Medulla oblongata (tissue), 1 donor: ENCODE results near the gene MKI67.
A peak's percentile ranks its signal among the peaks of the same experiment; 100 is the strongest.

Experiments
- DNase-seq: peaks from one replicate; pipeline ENCODE4 v3.0.0-alpha.2; 2015; ENCODE audit errors: extremely low spot score

MKI67 gene

DNA sequence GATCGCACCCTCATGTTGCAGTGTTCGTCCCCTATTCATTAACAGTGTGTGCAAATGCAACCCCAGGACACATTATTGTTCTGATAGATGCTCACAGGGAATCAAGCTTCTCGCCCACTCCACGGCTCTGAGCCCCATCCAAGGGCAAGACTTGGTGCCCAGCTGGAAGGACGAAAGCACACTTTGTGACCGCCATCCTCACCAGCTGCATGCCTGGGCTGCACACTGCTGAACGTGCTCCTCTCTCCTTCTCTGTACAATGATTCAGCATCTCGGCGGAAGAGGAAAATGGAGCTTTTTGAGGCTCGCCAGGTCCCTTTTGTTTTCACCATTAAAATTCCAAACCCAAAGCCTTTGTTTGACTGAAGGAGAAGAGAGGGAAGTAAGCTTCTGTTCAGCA is 41.9 kb downstream of the MKI67 start:
- no peak for DNase-seq

DNA sequence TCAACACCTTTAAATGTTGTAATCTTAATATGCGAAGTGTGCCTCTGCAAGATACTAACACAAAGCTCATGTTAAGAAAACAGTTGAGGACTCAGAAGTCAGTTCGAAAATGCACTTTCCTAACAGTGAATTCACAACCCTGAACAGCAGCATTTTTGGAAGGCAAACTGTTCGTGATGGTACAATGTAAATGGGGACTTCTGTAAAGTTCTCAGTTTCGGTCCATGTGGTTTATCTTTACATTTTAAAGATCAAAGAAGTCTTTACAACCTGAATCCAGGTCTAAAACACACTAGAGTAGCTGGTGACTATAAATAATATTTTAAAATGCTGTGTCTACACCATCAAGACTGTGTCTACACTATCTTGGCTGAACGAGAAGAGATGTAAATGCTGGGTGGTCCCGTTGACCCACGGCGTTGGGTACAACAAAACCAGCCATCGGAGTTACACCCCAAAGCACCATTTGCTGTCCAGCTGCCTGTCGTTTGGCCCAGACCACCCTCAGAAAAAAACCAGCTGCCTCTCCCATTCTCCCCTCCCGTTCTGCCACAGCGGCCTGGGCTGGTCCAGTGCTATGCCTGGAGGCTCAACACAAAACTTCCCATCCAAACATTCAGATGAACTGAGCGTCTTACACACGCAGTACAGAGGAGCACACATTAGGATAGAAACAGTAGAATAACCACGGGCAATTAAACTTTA is 42.9 kb downstream of the MKI67 start:
- DNase-seq, result no peak

DNA sequence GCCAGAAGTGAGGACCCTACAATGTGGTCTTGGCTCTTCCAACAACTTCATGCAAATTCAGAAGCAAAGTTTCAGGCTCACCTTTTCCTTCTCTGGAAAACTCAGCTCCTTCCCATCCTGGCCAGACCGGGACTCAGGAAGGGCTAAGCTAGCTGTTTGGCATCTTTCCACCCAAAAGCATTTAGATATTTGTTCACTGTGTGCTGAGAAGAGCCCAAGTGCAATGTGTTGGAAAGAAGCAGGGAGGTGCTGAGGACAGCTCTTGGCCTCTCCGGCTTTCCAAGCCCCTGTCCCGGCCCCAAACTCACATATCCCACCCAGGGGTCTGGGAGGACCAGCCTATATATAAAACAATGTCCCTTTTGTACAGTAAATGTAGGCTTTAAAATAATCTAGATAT is 44.5 kb downstream of the MKI67 start:
- DNase-seq, result no peak

DNA sequence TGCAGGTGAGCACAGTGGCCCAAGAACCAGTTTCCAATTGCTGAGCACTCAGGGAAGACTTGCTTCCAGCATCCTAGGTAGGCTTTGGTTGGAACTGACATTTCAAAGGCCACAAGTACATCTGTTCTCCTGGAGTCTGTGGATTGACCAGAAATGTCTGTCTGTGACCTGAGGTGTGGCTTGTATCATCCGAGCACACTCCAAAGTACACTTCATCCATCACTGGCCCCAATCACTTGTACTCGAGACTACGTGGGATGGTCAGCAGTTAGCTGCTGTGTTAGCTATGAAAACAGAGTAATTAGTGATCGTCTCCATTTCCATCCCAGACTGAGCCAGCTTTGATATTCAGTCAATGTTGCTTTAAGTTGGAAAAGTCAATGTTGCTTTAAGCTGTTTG is 45.0 kb downstream of the MKI67 start:
- DNase-seq, result no peak

DNA sequence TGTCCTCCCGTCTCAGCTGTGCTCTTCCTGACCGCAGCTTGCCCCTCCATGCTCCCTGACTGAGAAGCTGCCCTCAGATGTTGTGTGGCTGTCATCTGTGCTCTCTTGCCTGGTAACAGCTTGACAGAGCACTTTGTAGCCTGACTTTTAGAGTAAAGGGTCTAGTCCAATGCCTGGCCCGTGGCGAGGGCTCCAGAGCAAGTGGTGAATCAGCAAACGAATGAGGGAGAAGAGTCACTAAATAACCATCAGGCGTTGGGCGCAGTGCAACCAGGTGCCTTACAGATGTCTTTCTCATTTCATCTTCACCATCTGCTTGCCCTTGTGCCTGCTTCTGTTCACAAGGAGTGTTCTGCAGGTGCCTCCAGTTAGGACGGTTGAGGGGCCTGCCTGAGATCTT is 45.6 kb downstream of the MKI67 start:
- no peak for DNase-seq

DNA sequence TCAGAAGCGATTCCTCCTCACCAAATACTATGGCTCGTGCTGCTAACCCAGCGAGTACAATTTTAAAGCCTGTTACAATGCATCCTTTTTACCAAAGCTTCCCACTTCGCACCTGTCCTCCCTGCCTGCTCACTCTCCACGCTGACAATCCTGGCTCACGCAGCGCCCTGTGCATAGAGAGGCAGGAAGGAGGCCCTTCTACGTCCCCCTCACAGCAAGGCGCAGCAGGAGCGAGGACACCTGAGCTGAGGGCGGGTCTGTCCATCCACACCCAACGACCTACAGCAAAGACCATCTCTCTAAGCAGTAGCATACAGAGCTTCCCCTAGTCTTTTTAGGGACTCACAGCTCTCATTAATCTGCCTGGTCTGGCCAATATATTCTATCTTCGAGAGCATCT is 46.0 kb downstream of the MKI67 start:
- no peak for DNase-seq

DNA sequence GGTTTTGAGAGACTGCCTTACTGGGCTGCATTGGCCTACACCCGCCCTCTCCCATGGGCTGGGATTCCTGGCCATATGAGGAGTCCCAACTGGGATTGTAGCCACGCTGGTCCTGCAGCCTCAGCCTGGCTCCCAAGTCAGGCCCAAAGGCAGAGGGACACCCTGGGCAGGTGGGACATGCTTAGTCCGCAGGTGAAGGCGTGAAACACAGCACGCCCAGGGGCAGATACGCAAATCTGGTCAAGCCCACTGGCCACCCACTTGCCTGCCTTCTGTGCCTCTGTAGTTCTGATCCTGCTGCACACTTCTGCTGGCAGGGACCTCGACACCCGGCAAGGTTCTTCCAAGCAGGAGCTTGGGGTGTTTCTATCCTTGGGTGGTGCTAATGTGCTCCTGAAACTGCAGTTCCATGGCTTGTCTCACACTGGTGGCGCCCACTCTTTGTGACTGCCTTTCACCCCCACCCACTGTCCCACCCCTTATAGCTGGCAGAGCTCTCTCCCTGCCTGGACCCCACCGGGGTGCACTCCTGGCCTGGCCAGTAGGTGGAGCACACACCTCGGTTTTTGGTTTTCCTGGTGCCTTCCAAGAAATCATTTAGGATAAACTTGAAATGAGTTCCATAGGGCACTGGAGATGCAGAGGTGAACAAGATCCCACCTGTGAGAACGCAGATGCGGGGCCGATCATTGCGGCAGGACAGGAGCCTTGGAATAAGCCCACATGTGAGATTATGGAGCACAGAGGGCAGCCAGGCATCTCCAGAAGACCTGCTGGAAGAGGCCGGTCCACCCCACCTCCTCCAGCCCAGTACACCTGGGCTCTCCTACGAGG is 47.9 kb downstream of the MKI67 start:
- DNase-seq, result no peak

DNA sequence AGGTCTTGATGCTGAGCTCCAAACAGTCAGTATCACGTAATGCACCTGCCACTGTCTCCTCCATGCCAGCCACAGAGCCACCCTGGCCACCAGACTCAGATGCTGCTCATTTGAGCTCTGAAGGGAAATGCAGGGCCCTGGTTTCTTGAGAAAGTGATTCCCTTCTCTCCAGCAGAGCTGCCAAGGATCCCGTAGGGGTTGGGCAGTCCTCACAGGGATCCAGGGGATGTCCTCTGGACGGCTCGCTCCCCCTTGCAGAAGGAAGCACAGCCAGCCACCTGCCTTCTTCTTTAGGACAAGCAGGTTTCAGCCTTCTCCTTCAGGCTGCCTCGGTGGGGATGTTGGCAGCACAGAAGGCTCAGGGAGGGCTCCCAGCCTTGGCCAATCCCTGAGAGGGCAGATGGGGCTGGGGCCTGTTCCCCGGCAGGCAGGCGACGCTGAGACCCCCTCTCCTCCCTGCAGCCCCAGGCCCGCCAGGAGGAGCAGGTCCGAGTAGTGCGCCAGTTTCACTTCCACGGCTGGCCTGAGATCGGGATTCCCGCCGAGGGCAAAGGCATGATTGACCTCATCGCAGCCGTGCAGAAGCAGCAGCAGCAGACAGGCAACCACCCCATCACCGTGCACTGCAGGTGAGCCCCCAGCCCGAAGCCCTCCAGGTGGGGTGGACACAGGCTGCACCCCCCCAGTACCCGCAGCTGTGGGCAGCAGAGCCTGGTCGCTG is 48.9 kb downstream of the MKI67 start:
- no peak for DNase-seq

DNA sequence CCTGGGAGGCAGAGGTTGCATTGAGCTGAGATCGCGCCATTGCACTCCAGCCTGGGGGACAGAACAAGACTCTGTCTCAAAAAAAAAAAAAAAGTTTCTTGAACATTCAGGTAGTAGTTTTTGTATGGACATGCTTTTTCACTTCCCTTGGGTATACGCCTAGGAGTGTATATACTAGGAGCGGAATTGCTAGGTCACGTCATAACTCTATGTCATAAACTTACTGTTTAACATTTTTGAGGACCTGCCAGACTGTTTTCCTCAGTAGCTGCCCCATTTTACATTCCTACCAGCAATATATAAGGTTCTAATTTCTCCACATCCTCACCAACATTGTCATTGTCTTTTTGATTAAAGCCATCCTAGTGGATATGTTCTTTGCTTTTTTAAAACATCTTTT is 51.6 kb downstream of the MKI67 start:
- DNase-seq, result no peak

DNA sequence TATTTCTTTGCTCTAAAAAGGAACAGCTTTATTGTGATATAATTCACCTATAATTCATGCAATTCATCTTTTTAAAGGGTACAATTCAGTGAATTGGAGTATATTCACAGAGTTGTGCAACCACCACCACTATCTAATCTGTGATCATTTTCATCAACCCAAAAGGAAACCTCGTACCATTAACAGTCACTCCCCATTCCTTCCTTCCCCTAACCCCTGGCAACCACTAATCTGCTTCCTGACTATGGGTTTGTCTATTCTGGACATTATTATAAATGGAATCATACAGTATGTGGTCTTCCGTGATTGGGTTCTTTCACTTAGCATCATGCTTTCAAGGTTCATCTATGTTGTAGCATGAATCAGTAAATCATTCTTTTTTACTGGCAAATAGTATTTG is 52.3 kb downstream of the MKI67 start:
- DNase-seq, result no peak

DNA sequence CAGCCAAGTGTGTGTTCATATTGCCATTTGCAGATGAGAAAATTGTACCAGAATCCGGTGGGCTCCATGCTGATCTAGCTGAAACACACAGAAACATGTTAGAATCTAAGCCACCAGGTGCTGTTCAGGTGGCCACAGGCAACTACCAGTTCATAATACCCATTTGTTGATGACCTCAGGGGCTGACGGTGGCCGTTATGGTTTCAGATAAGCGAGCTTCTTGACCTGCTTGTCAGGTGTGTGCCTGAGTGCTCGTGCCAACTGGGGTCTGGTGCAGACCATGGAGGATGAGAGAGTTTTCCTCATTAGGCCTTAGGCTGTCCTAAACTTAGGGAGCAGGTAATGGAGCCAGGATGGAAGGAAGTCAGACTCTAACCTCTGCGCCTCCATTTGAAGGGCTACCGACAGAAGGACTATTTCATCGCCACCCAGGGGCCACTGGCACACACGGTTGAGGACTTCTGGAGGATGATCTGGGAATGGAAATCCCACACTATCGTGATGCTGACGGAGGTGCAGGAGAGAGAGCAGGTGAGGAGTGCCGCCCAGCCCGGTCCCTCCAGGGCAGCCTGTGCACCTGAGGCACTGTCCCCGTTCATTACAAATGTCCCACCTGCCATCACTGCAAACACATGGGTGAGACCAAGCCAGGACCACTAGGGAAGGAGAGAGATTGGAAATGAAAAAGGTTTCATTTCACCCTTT is 53.1 kb downstream of the MKI67 start:
- DNase-seq, result no peak

DNA sequence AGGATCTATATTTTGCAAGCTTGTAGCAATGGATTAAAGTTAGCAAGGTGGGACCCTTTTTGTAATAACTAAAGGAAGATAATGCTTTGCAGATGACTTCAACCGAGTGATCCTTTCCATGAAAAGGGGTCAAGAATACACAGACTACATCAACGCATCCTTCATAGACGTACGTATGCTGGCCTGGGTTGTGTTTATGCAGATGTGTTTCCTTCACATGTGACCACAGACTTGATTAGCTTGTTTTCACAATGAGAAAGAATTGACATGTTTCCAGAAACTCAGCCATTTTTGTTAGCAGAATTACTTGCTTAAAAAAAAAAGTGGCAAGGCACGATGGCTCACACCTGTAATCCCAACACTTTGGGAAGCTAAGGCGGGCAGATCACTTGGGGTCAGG is 54.2 kb downstream of the MKI67 start:
- DNase-seq, result no peak

DNA sequence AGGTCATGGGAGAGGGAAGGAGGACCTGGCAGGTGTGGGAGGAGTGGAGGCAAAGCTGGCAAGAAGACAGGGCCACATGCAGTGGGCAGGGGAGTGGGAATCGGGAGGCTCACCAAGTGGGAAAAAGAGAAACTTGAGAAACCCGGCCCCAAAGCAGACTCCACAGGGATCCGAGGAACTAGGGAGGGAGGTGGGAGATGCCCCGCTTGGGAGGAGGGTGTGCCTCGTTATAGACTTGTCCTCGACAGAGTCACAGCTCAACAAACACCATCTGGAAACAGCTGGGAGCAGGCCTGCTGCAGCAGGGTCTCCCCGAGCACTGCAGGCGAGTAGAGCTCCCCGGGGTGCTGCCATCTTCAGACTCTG is 54.8 kb downstream of the MKI67 start:
- DNase-seq, result no peak

DNA sequence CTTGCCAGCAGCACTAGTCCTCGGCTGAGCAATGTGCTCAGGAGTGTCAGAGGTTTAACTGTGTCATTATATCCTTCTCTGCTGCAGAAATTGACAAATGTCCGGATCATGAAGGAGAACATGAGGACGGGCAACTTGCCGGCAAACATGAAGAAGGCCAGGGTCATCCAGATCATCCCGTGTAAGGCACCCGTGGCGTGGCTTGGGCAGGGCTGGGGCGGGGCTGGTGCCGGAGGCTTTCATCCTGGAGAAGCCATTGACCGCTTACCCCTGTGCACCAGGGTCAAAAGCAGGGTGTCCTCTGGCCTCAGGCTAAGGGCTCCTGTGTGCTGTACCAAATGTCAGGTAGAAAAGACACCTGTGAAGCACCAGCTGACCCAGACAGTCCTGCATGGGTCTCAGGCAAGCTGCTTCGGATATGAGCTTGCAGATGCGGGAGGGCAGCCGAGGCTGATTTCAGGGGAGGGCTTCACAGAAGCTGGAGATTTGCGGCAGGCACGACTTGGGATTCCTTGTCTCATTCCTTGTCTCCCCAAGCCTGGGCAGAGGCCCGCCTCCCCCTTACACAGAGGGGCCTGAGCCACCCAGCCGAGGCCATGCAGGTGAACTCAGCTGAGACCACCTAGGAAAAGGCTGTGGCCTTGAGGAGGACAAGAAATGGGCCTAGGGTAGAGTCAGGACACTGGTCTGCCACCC is 55.4 kb downstream of the MKI67 start:
- no peak for DNase-seq

DNA sequence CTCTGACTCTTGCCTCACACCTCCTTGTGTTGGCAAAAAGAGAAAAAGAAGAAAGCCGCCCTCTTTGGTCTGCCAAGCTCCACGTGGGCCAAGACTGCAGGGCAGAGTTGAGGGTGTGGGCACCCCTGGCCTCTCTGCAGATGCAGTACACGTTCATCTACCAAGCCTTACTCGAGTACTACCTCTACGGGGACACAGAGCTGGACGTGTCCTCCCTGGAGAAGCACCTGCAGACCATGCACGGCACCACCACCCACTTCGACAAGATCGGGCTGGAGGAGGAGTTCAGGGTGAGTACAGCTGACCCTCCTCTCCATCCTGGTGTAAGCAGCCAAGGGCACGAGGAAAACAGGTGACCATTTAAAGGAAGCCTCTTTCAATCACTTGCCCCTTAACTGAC is 56.1 kb downstream of the MKI67 start:
- DNase-seq, result no peak

DNA sequence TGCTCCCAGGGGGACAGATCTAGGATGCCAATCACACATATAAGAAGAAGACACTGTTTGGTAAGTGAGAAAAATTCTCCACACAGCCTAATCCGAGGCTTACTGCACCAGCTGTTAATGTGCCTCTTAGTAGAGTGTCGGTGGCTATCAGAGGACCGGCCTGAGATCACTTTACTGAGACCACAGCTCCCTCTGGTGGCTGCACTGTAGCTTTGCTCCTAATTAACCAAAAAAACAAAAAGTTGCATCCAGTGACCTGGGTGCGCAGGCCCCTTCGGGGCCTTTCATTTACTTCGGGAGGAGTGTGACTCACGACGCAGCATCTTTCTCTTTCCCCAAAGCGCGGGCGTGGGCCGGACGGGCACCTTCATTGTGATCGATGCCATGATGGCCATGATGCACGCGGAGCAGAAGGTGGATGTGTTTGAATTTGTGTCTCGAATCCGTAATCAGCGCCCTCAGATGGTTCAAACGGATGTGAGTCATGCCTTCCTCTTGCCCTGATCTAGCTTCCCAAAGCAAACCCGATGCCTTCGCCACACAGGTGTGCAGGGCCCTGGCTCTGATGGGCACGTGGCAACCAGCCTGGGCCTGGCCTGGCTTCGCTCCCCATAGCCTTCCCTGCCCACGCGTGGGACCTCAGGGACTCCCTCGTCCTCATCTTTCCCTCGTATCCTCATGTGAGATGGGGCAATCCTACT is 56.7 kb downstream of the MKI67 start:
- DNase-seq, result peak; percentile 87

DNA sequence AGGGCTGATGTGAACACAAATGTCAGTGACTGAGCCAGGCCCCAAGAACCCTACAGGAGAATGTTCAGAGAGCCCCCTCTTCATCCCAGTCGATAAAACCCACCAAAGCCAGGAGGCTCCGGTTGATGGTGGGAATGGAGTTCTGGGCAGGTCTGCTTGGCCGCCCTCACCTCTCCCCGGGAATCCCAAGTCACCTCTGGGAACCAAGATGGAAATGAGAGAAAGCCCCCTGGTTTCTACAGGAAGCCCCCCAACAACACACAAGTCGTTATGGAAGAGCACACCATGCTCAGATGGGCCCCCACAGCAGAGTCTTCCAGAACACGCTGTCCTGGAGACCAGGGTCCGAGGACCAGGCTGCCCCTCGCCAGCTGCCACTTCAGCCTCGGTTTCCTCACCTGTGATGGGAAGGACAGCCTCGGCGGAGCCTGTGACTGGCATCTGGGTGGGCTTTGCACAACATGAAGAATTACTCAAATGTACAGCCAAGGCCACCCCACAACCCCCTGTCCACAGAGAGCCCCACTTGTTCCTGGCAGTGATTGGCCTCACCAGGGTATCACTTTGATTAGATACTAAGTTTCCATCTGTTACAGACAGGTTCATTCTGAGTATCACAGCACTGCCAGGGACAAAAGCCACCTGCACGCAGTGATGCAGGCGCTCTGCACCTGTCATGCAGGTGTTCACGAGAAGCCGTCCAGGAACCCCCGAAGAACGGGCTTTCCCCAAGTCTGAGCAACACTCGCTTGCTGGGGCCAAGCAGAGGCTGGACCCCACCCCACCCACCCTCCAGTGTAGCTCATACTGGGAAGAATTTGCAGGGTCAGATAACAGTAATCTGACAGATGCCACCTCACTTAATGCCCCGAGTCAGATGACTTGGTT is 57.6 kb downstream of the MKI67 start:
- no peak for DNase-seq

DNA sequence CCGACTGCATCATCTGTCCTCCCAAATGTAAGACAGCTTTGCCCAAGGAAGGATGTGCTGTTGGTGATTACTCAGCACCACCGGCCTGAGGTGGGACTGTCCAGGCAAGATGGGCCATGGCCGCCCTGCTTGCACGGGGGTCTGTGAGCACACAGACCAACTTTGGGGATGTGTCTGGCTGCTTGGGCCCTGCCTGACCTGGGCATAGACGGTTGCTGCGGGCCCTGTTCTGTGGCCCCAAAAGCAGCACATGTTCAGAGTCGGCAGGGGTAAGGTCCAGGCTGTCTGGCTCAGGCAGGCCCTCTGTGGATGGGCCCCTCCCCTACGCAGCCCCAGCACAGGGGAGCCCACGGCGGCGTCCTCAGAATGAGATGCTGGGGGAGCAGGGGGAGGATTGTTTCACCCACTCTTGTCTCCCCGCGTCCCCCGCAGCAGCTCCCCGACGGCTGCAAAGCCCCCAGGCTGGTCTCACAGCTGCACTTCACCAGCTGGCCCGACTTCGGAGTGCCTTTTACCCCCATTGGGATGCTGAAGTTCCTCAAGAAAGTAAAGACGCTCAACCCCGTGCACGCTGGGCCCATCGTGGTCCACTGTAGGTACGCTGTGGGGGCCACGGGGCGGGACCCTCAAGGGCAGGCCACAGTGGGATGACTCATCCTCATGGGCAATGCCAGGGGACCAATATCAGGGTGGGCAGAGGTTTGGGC is 58.4 kb downstream of the MKI67 start:
- no peak for DNase-seq

DNA sequence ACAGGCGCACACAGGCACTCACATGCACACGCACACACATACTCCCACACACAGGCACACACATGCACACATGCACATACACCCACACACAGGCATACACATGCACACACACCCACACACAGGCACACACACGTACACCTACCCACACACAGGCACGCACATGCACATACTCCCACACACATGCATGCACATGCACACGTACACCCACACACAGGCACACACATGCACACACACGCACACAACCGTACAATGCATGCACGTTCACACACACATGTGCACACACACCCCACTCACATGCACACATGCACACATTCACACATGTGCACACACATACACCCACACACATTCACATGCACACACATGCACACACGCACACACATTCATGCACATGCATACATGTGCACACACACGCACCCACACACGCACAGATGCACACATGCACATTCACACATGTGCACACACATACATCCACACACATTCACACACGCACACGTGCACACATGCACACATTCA is 59.3 kb downstream of the MKI67 start:
- no peak for DNase-seq
